NCI-H1105 (cell line): ENCODE data around the gene MVD.
"Not testable (repeated sequence)": the region's sequence is repeated elsewhere in the genome, so short reads cannot be mapped to it uniquely, and the experiment has no call there.

Experiments
- DNase-seq: peaks from one replicate; lab custom pipeline; 2025; lab: John Stamatoyannopoulos, UW

The MVD gene

DNA sequence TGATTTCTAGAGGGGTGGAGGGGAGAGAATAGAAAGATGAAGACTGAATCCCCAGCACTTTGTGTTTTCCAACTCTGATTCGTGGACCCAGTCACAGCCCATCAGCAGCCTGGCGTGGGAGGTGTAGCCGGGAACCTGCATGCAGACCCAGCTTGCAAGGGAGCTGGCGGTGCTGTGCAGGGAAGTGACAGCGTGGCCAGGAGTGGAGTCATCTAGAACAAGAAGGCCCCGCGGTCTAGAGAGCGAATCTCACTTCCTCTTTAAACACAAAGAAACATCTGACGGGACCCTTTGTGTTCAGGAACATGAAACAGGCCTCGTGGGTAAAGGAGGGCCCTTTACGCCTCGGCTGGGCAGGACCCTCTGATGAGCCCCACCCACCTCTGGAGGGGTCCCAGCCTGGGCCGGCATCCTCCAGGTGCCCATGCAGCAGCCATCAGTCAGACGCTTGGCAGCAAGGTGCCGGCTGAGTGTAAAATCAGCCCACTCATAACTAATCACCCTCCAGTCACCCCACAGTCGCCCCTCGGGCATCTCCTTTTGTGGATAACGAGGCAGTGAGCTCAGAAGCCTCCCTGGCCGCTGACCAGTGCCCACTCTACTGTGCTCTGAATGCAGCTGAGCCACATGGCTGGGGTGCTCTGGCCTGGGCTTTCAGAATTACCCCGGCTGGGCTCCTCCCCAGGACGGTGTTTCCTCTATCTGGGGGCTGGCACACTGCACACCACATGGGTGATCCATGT is 19.0 kb upstream of the MVD start:
- DNase-seq, result no peak

DNA sequence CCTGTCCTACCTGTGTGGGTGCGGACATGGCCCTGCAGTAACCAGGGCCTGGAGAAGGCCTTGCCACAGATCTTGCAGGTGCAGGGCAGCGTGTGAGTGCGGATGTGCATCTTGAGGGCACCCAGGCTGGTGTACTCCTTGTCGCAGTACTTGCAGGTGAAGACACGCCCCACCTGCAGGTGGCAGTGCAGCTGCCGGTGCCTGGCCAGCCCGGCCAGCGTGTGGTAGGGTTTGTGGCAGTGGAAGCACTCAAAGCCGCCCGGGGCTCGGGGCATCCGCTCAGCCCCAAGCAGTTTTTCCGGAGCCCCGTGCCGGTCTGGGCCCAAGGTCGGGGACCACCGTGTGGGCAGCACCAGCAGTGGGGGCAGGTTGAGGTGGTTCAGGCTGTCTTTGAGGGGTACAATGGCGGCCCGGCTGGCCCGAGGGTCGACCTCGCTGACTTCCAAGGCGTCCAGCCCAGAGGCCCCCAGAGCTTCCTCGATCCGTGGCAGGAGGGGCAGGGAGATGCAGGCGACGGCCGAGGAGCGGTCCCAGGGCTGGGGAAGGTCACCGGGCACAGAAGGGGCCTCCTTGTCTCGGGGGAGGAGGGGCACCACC is 18.3 kb upstream of the MVD start:
- no peak for DNase-seq

DNA sequence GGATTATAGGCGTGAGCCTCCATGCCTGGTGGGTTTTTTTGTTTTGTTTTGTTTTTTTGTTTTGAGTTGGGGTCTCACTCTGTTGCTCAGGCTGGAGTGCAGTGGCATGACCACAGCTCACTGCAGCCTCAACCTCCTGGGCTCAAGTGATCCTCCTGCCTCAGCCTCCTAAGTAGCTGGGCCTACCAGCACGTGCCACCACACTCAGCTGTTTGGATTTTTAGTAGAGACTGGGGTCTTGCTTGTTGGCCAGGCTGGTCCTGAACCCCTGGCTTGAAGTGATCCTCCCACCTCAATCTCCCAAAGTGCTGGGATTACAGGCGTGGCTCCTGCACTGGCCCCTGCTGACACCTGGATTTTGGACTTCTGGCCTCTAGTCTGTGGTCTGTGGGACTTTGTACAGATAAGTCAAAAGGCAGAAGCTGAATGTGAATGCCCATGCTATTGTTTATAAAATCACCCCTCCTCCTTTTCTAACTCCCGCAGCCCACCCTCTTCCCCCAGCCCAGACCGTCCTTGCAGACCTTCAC is 17.7 kb upstream of the MVD start:
- DNase-seq, result no peak

DNA sequence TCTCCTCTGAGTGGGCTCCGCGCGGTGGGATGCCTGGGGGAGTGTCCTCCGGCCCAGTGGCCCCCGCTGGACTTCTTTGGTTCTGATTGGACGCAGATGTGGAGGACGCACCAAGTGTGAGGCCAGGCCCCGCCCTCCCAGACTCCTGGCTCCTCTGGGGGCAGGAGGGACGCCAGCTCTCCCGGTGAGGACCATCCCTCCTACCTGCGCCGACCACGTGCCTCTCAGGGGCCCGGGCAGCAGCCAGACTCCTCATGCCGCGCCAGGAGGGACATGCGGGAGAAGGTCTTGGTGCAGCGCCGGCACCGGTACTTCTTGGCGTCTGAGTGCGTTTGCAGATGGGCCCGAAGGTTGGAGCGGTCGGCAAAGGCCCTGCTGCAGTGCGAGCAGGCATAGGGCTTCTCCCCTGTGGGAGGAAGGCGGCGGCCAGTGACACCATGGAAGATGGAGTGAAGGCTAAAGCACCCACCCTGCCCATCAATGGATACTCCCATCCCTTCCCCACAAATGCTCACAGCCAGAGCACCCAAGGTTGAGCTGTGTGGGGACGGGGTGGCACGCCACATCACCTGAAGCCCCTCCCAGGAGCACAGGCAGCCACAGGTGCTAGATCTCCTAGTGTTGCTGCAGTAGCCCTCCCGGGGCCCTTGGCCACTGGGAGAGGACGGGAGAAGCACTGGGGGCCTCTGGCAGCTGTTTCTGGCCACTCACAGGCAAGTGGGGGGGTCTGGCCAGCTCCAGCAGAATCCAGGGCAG is 15.5 kb upstream of the MVD start:
- no peak for DNase-seq

DNA sequence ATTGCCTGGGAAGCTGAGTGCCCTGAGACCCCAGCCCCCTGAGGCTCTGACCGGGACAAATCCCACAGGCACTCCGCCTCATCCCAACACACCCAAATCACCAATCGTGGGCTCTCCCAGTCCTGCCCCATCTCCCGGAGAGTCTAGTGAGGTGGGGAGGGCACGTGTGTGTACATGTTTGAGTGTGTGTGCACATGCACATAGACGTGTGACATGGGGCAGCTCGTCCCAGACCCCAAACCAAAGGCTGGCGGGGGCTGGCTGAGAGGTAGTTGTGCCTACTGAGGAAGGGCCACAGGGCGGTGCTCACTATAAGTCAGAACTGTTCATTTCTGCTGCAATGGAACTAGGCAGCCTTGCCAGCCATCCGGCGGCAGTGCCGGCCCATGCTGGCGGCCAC is 14.8 kb upstream of the MVD start:
- DNase-seq, result no peak

DNA sequence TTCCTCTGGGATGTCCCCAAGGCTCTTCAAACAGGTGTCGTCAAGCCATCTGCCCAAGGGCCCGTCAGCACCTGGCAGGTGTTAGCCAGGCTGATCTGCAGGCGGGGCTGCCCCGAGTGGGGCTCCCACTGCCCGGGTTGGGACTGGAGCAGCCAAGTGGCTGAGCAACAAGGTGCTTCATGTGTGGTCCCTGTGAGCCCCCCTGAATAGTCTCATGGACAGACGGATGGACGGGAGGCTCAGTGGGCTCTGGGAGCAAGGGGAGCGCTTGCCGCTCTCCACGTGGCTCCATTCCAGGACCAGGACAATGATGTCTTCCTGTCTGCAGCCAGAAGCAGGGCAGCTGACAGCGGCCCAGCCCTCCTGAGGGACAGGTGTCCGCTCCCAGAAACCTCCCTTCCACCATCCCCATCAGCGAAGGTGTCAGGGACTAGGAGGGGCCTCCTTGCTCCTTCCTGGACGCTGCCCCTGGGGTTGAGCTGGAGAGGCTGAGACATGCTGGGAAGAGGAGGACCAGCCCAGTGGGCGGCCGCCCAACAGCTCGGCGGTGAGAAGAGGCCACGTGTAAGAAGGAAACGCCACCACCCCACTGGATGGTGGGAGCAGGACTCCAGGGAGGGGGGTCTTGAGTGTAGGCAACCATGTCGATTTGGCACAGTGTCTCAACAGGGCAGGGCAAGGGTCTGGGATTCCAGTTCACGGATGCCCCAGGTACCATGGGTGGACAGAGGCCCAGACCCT is 13.8 kb upstream of the MVD start:
- DNase-seq, result no peak

DNA sequence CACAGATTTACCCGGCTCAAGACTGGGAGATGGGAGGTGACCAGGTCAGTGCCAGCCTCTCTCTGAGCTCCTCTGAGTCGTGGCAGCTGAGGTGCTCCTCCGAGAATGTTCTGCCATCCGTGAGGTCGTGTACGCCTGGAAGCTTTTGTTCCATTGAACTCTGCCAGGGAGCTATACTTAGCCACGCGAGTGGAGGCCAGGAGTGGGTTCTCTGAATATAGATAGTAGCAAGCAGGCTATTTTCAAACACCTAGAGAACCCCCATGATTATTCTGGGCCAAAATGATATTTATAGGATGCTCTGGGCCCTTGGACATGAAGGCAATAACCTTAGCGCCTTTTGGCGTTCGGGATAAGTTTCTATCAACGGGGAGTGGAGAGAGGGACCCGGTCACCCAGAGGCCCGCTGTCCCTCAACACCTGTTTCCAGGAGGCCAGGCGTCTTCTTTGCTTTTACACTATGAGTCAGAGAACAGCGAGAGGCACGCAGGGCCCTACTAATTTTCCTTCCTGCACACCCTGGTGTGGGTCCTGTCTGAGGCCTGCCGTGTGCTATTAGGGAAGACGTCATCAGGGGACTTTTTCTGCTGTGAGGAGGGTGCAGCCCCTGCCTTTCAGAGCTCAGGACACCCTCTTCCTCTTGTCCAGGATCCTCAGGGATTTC is 11.0 kb upstream of the MVD start:
- no peak for DNase-seq

DNA sequence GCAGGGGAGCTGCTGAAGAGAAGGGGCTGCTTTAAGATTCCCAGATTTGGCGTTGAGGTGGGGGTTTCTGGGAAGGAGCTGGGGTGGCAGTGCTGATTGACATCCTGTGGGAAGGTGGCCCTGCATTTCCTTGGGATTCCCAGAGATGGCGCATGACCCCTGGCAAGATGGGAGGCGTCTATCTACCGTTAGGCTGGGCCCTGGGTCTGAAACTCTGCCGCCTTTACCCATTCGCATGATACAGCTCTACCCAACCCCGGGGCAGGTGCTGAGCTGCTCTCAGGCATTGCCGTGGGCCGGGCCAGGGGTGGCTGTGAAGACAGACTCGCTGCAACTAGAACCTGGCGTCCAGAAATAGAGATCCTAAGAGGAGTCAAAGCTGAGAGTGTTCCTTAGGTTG is 9.9 kb upstream of the MVD start:
- no peak for DNase-seq

DNA sequence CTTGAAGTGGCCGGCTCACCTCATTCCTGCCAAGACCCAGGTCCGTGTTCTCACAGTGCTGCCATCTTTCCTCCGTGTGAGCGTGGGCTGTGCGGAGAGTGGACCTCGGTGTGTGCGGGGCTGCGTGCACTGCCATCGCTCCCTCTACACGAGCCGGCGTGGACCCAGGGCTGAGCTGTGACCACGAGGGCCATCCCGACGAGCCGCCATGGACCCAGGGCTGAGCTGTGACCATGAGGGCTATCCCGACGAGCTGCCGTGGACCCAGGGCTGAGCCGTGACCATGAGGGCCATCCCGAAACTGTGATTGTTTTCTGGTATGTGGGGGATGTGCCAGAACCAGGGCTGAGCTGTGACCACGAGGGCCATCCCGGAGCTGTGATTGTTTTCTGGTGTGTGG is 8.9 kb upstream of the MVD start:
- DNase-seq, result no peak

DNA sequence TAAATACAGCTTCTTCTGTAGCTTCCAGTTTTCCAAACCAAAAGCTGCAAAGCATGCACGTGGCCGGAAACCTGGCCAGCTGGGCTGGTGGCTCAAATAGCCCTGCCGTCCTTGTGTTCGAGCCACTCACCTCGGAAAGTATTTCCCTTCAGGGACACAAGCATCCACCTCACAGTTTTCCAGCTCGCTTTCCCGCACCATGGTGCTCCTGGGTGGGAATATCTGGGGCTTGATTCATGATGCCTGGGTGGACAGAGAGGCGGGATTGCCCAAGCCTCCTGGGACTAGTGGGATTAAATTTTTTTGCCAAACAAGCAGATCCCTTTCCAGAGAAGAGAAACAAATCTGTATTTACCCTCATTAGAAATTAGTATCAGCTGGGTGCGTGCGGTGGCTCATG is 7.1 kb upstream of the MVD start:
- no peak for DNase-seq

DNA sequence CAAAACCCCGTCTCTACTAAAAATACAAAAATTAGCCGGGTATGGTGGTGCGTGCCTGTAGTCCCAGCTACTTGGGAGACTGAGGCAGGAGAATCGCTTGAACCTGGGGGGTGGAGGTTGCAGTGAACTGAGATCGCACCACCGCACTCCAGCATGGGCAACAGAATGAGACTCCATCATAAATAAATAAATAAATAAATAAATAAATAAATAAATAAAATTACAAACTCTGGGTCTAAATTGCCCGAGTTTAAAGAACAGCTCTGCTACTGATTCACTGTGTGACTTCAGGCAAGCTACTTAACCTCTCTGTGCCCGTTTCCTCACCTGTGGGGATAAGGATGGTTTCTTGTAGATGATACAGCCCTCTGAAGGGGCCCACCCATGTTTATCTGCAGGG is 6.6 kb upstream of the MVD start:
- DNase-seq, result not testable (repeated sequence)

DNA sequence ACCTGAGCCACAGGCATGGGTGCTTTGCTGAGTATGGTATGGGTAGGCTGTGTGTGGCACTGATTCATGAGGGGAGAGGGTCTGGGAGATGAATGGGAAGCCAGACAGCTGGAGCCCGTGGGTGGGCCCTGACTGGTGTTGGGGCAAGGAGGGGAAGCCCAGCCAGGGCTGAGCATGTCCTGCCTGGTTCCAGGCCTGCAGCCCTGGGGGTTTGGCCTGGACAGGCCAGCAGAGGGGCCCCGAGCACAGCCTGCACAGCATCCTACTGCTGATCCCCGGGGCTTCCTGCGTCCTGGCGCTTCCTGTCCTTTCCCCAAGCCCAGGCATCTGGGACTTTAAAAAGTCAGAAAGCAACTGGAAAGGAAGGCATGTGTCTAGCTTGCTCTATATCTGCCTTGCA is 4.6 kb upstream of the MVD start:
- DNase-seq, result no peak

DNA sequence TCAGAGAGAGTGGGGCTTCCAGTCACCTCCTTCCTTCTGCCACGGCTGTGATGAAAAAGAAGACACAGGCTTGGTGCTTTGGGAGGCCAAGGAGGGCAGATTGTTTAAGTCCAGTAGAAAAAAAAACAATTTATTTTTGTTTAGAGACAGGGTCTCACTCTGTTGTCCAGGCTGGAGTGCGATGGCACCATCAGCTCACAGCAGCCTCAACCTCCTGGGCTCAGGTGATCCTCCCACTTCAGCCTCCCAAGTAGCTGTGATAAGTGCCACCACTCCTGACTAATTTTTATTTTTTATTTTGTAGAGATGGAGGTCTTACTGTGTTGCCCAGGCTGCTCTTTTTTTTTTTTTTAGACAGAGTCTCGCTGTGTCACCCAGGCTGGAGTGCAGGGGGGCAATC is 2.7 kb upstream of the MVD start:
- no peak for DNase-seq

DNA sequence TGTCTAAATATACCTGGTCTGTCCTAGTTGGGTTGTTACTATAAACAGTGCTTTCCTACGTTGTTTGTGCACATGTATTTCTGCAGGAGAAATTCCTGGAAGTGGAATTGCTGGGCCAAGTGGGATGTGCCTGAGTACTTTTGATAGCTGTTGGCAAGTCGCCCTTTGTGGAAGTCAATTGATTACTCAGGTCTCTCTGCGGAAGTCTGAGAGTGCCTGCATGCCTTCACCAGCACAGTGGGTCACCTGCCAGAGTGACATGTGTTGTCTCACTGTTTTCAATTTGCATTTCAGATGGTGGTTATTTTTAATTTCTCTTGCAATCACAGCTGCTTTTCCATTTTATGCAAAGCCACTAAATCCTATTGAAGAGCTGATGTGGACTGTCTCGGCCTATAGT is 2.3 kb upstream of the MVD start:
- DNase-seq, result no peak

DNA sequence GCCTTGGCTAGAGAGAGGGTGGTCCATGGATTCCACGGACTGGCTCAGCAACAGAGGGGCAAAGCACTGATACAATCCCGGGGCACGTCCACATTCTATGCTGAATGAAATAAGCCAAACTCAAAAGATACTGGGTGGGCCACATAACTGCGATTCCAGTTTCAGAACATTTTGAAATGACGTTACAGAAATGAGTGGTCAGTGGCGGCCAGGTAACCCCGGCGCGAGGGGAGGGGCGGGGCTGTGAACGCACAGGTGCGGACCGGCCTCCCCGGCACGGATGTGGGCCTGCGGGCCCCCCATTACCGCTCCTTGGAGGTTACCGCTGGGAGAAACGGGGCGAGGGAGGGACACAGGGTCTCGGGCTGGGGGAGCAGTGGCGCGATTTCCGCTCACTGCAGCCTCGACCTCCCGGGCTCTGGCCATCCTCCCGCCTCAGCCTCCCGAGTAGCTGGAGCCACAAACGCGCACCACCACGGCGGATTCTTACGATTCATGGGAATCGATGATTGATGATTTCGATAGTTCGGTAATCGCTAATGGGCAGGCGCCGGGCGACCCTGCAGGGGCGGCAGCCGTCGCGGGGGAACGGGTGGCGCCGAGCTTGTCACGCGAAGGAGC is 559 bp downstream of the MVD start:
- no peak for DNase-seq

DNA sequence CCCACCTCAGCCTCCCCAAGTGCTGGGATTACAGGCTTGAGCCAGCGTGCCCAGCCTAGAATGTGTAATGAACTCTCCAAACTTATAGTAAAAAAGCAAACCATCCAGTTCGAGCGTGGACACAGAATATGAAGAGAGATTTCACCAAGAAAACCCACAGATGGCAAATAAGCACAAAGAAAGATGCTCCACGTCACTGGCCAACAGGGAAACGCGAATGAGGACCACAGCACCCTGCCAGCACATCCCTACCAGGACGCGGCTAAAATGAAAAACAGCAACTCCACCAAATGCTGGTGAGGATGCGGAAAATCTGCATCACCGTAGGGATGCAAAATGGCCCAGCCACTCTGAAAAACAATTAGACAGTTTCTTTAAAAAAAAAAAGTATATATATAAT is 1.4 kb downstream of the MVD start:
- no peak for DNase-seq

DNA sequence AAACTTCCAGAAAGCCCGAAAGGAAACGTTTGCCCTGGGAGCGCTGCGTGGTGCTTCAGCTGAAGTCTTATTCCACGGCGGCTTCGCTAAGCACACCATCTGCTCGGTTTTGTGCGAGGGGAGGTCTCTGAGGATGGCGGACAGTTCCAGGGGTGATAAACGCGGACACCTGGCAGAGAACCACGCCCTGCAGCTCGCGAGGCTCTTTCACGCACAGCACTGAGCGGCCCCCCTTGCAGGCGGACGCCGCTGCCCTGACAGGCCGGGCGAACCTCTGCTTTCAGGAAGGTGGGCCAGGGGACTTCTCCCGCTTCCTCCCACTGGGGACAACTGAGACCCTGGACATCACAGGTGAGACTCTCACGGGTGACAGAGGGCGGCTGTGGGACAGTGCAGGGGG is 3.7 kb downstream of the MVD start:
- no peak for DNase-seq

DNA sequence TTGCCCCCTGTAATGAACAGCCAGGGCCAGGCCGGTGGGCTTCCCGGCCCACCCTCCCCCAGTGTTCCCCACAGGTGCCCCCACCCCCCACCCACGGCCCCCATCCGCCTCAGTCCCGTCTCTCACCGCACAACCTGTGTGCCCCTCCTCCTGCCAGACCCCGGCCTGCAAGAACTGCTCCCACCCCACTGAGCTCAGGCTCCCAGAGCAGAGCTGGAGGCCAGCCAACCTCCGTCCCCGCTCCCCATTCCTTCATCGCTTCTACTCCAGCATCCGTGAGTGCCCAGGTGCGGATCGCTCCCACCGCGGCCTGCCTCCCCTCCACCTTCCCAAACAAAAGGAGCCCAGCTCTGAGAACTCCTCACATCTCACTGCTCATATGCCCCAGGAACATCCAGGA is 4.2 kb downstream of the MVD start:
- no peak for DNase-seq

DNA sequence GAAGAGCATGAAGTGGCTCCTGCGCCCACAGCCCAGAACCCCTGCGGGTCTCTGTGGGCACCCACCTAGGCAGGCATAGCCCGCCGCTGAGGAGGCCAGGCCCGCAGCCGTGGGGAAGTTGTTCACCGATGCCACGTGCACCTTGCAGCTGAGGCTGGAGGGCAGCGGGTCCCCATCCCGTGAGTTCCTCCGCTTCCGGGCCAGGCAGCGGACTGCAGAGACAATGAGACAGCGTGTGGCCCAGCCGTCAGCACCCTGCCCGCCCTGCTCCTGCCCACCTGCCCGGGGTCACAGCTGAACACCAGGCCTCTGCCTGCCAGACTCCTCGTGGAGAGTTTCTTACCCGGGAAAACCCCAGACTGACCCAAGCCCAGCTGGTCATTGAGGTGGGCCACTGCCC is 5.5 kb downstream of the MVD start:
- DNase-seq, result no peak

DNA sequence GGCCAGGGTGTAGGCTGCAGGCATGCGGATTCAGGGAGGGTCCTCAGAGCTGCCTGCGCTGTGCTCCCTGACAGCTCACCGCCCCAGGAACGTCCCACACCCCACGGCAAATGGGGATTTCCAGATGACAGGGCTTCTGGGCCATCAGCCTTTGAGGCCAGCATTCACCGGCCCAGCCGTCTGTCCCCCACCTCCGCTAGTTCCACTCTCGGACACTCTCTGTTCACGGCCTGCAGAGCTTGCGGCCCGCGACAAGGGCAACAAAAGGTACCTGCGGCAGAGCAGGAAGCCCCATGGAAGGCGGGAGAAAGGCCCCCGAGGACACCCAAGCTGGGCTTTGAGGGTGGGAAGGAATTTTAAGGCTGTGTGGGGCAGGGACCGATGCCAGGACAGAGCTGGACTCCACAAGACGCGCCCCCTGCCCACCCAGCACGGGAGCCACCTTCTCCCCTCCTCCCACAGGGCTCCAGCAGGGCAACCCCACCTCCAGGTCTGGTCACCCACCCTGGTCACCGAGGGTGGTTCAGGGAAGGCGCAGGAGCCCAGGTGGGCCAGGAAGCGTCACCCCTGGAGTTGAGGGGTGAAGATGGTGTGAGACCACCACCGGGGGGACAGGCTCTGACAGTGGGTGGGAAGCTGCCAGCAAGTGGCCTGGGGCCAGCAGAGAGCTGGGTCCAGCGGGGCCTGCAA is 6.5 kb downstream of the MVD start:
- no peak for DNase-seq

DNA sequence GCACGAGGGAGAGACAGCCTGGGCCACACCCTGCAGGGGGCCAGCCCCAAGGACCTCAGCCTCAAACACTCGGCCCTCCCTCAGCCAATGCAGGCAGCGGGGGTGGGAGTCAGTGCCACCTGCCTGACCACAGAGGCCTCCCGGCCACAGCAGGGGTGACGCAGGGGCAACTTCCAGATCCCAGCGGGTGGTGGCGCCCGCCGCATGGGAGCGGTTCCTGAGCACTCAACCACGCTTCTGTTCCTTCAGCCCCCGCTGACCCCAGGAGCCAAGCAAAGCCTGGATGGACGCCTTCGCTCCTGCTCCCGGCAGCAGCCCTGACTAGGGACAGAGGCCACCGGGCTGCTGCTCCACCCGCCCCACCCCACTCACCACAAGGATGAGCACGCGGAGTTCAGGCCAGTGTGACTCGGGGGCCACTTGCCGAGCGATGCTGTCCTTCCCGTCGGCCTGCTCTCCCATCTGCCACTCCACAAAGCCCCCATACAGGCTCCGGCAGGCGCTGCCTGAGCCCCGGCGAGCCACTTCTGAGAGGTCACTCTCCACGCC is 7.1 kb downstream of the MVD start:
- DNase-seq, result no peak
